Ovary (tissue), 3 donors: ENCODE measurements around the gene MCTP1.

Source experiments
- CTCF ChIP-seq, 3 donors: fragments of 450-650 bp in 2 of 3; fragments of 200-600 bp in 1 of 3; IDR thresholded peaks; one replicate each; pipeline versions ENCODE4 v1.5.1 to v1.8.0; 2016 to 2022; ENCODE audit warnings: antibody characterized with exemption in 3 of 3, mild to moderate bottlenecking in 1 of 3
- EP300 ChIP-seq: sonication (generic); formaldehyde crosslinking; IDR thresholded peaks from one replicate; pipeline ENCODE4 v1.6.1; 2017; ENCODE audit warnings: antibody characterized with exemption
- POLR2A ChIP-seq: fragments of 450-650 bp; IDR thresholded peaks from one replicate; pipeline ENCODE4 v1.6.1; 2017; ENCODE audit warnings: antibody characterized with exemption, mild to moderate bottlenecking, moderate library complexity
- donor health status: DM: no; HTN: no; CAD: no.

DNA sequence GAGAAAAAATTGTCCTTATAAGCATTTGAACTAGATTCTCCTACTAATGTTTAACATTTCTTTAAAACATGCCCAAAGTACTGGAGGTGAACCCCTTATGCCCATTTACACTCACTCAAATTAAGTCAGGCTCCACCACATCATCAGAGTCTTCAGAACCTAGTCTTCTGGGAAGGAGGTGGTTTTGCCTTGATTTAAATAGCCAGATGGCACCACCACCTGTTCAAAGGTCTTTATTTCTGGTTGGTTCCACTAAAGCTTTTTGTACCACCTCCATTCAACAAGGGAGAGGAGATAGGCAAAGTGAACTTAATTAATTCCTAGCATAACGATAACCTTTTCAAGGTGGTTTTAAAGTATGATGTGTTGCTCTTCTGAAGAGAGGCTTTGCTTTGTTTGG is 476.9 kb downstream of the MCTP1 start:
- TF ChIP-seq POLR2A: no peak
- no peak for TF ChIP-seq CTCF (IDR thresholded peaks at IDR 0.05)
- TF ChIP-seq EP300: no peak
